K562 (cell line): ENCODE results near the gene CROCC2. TPM values are rescaled to one million over a fixed set of nuclear protein-coding genes. Genes with fewer than 3 reads are reported as not detected.

Experiments used
- ATAC-seq: fragments of 200-7000 bp; cut with Tn5 transposase; 3 replicates; pipeline ENCODE4 v1.9.1; 2020; ENCODE audit warnings: moderate library complexity
- BruUV-seq: library from RNA; stranded (reverse); fragments of 400-500 nt; replicated peaks from 2 replicates; lab custom pipeline; 2021; lab: Mats Ljungman, UMichigan
- CTCF ChIA-PET: fragments of 300-600 bp; formaldehyde crosslinking; extraction: SDS; loops from one replicate; lab custom pipeline; 2021; ENCODE audit warnings: low intra/inter-chr PET ratio; lab: Yijun Ruan, JAX
- POLR2A ChIA-PET: fragments of 300-600, 350-650 bp; sonication (Branson Sonifier 250); formaldehyde crosslinking; extraction: SDS; loops from one replicate; lab custom pipeline; 2021; ENCODE audit warnings: antibody characterized with exemption, inconsistent platforms; lab: Yijun Ruan, JAX
- DNase-seq, 4 experiments: peaks; one replicate each; pipeline versions ENCODE4 v3.0.0 to v3.0.0-alpha.2; 2011 to 2018; ENCODE audit warnings: low spot score in 3 of 4, mixed read lengths in 3 of 4; ENCODE audit errors: extremely low read depth in 1 of 4
- FAIRE-seq: peaks from 2 replicates; lab custom pipeline; 2011; peaks lifted over from hg19 to GRCh38; lab: Jason Lieb, UNC
- H2AFZ ChIP-seq: 2 replicates; pipeline ENCODE4 v1.6.0; 2011; ENCODE audit warnings: low read depth, low read length, control low read depth, inconsistent platforms
- H3K27ac ChIP-seq: fragments of 200-600 bp; 3 replicates; pipeline ENCODE4 v1.8.0; 2011; ENCODE audit warnings: low read depth, mild to moderate bottlenecking, control low read depth, inconsistent platforms, low read length, moderate library complexity, mixed read lengths; ENCODE audit errors: extremely low read depth
- H3K27me3 ChIP-seq, 2 experiments: fragments of 300-600 bp in 1 of 2; 2 replicates in 1 of 2; 3 replicates in 1 of 2; pipeline versions ENCODE4 v1.6.0 to v1.8.0; 2011; ENCODE audit warnings: inconsistent platforms in 2 of 2, low read length in 2 of 2, mild to moderate bottlenecking in 1 of 2, mixed read lengths in 1 of 2, moderate library complexity in 1 of 2; ENCODE audit not compliant: control insufficient read depth in 2 of 2, insufficient read depth in 2 of 2
- H3K36me3 ChIP-seq: fragments of 300-600 bp; 3 replicates; pipeline ENCODE4 v1.8.0; 2011; ENCODE audit warnings: mild to moderate bottlenecking, low read length, inconsistent platforms; ENCODE audit not compliant: control insufficient read depth, insufficient read depth
- H3K4me1 ChIP-seq, 2 experiments: fragments of 200-600 bp in 1 of 2; replicated peaks in 1 of 2; 2 replicates in 1 of 2; 3 replicates in 1 of 2; pipeline versions ENCODE4 v1.5.1 to v1.8.0; 2011; ENCODE audit warnings: inconsistent platforms in 2 of 2, low read length in 2 of 2, mild to moderate bottlenecking in 1 of 2, mixed read lengths in 1 of 2, moderate library complexity in 1 of 2; ENCODE audit not compliant: control insufficient read depth in 2 of 2, insufficient read depth in 2 of 2
- H3K4me2 ChIP-seq: 2 replicates; pipeline ENCODE4 v1.6.1; 2011; ENCODE audit warnings: low read length, control low read depth, inconsistent platforms, mixed read lengths; ENCODE audit not compliant: insufficient read depth
- H3K4me3 ChIP-seq: fragments of 200-600 bp; sonication (generic), shearing (Covaris generic); 2 replicates; pipeline ENCODE4 v1.5.1; 2016; ENCODE audit warnings: control low read depth, inconsistent platforms
- H3K79me2 ChIP-seq: fragments of 200-600 bp; 3 replicates; pipeline ENCODE4 v1.8.0; 2011; ENCODE audit warnings: low read length, inconsistent platforms; ENCODE audit not compliant: control insufficient read depth, insufficient read depth
- H3K9ac ChIP-seq, 2 experiments: 2 replicates each; pipeline versions ENCODE4 v1.6.0 to v1.6.1; 2011; ENCODE audit warnings: low read depth in 2 of 2, low read length in 2 of 2, control low read depth in 1 of 2, inconsistent platforms in 1 of 2, mild to moderate bottlenecking in 1 of 2, mixed read lengths in 1 of 2; ENCODE audit not compliant: insufficient read depth in 1 of 2
- H3K9me1 ChIP-seq: one replicate; pipeline ENCODE4 v1.6.0; 2011; ENCODE audit warnings: inconsistent platforms, mild to moderate bottlenecking, low read length, moderate library complexity; ENCODE audit not compliant: control insufficient read depth, insufficient read depth
- H3K9me3 ChIP-seq: replicated peaks from 2 replicates; pipeline ENCODE4 v1.5.1; 2011; ENCODE audit warnings: low read depth, low read length, inconsistent platforms; ENCODE audit not compliant: control insufficient read depth, insufficient read depth
- H4K20me1 ChIP-seq: replicated peaks from 2 replicates; pipeline ENCODE4 v1.6.1; 2011; ENCODE audit warnings: low read length, inconsistent platforms, mixed read lengths; ENCODE audit not compliant: control insufficient read depth, insufficient read depth
- E2F1 ChIP-seq: sonication (generic); formaldehyde crosslinking; IDR thresholded peaks from 2 replicates; pipeline ENCODE4 v1.8.1; 2023; ENCODE audit warnings: mild to moderate bottlenecking, missing genetic modification reagents, moderate library complexity
- FOXK1 ChIP-seq: sonication (generic); formaldehyde crosslinking; IDR thresholded peaks from 2 replicates; pipeline ENCODE4 v1.8.0; 2022; ENCODE audit warnings: missing genetic modification reagents, mild to moderate bottlenecking, borderline replicate concordance
- GTF2F1 ChIP-seq: IDR thresholded peaks from 2 replicates; pipeline ENCODE4 v1.6.1; 2011; ENCODE audit warnings: low read depth, low read length, improper control_type of control experiment
- HINFP ChIP-seq: fragments of 450-650 bp; conservative IDR thresholded peaks from 2 replicates; pipeline ENCODE4 v1.6.1; 2016; ENCODE audit warnings: missing genetic modification characterization, low read depth, mild to moderate bottlenecking, control low read depth, missing compliant biosample characterization
- HNRNPK ChIP-seq: fragments of 200-400 bp; formaldehyde crosslinking; IDR thresholded peaks from one replicate; pipeline ENCODE4 v1.6.1; 2018; ENCODE audit warnings: mild to moderate bottlenecking, low read depth, low read length; ENCODE audit not compliant: poor library complexity, severe bottlenecking
- KDM2B ChIP-seq: fragments of 250-450 bp; sonication (Bioruptor Pico); IDR thresholded peaks from 2 replicates; pipeline ENCODE4 v1.8.0; 2021; ENCODE audit warnings: mild to moderate bottlenecking, moderate library complexity
- MCM7 ChIP-seq, 2 experiments: fragments of 450-650 bp; IDR thresholded peaks; 2 replicates each; pipeline ENCODE4 v1.6.1; 2016 to 2018
- MITF ChIP-seq: IDR thresholded peaks from 2 replicates; pipeline ENCODE4 v1.6.1; 2014; ENCODE audit warnings: antibody characterized with exemption
- MYNN ChIP-seq, 2 experiments: sonication (generic); formaldehyde crosslinking in 1 of 2; IDR thresholded peaks; 2 replicates each; pipeline versions ENCODE4 v1.5.0 to v1.6.1; 2016 to 2020; ENCODE audit warnings: antibody characterized with exemption in 1 of 2, missing genetic modification reagents in 1 of 2
- PHB ChIP-seq: fragments of 250-450 bp; sonication (Bioruptor Pico); IDR thresholded peaks from 2 replicates; pipeline ENCODE4 v1.5.0; 2021
- PML ChIP-seq: IDR thresholded peaks from 2 replicates; pipeline ENCODE4 v1.6.1; 2012; ENCODE audit warnings: low read length, inconsistent platforms
- POLR2AphosphoS5 ChIP-seq: IDR thresholded peaks from 2 replicates; pipeline ENCODE4 v1.6.1; 2011; ENCODE audit warnings: mild to moderate bottlenecking, low read depth, low read length, moderate library complexity; ENCODE audit not compliant: control insufficient read depth, insufficient read depth
- RBM17 ChIP-seq: fragments of 200-400 bp; formaldehyde crosslinking; IDR thresholded peaks from 2 replicates; pipeline ENCODE4 v1.6.1; 2017; ENCODE audit warnings: low read depth, mild to moderate bottlenecking, low read length, borderline replicate concordance
- RBM34 ChIP-seq: fragments of 200-400 bp; formaldehyde crosslinking; IDR thresholded peaks from 2 replicates; pipeline ENCODE4 v1.6.1; 2018; ENCODE audit warnings: low read length, borderline replicate concordance; ENCODE audit not compliant: insufficient read depth
- SMAD3 ChIP-seq: fragments of 450-650 bp; formaldehyde crosslinking; conservative IDR thresholded peaks from 2 replicates; pipeline ENCODE4 v1.4.0; 2020; ENCODE audit warnings: mild to moderate bottlenecking
- SRF ChIP-seq, 2 experiments: fragments of 250-450, 450-650 bp in 1 of 2; sonication (Bioruptor Pico) in 1 of 2; sonication (generic) in 1 of 2; formaldehyde crosslinking; IDR thresholded peaks; 2 replicates each; pipeline versions ENCODE4 v1.5.0 to v1.5.1; 2020 to 2022; ENCODE audit warnings: mild to moderate bottlenecking in 1 of 2, missing genetic modification reagents in 1 of 2
- ZNF253 ChIP-seq: fragments of 250-450 bp; sonication (Bioruptor Pico); conservative IDR thresholded peaks from 2 replicates; pipeline ENCODE4 v1.6.1; 2021; ENCODE audit warnings: mild to moderate bottlenecking
- WGBS: fragments of 100-300 bp; shearing (Covaris generic); methylation state at CpG from one replicate; pipeline ENCODE4 v1.1.6; 2016; ENCODE audit warnings: low coverage, mixed read lengths; ENCODE audit not compliant: insufficient coverage; ENCODE audit errors: missing lambda C conversion rate; 5-methylcytosine and 5-hydroxymethylcytosine counted together
- in situ Hi-C: fragments of 300-500 bp; cut with MboI; formaldehyde crosslinking; loops from 4 replicates; pipeline ENCODE4 v1.15.0; 2018; ENCODE audit warnings: inconsistent platforms, mixed read lengths
- intact Hi-C: fragments of 100-400 bp; cut with micrococcal nuclease; formaldehyde crosslinking; loops from 2 replicates; pipeline ENCODE4 v1.14.2; 2022
- polyA plus RNA-seq, 8 experiments: library from polyadenylated mRNA; depleted of rRNA in 4 of 8; stranded (reverse) in 5 of 8; unstranded in 3 of 8; fragments of >200 nt; fragmentation: Nextera tagmentation in 2 of 8; fragmentation: Illumina TruSeq in 1 of 8; extraction: Ambion mirVana in 2 of 8; extraction: Trizol in 1 of 8; gene quantifications; 2 replicates each; pipeline versions ENCODE4 v1.2.1 to v1.2.3, GENCODE V29; 2011 to 2014; ENCODE audit warnings: inconsistent platforms in 1 of 8, missing spikeins in 1 of 8
- total RNA-seq, 7 experiments: library from RNA; depleted of rRNA in 6 of 7; stranded (reverse); fragments of >200 nt in 6 of 7; fragmentation: Illumina TruSeq in 2 of 7; extraction: Trizol in 2 of 7; gene quantifications; 2 replicates each; pipeline versions ENCODE4 v1.2.1 to v1.2.3, GENCODE V29; 2011 to 2021; ENCODE audit warnings: low replicate concordance in 1 of 7
- TF ChIP-seq, protein P1 (sequence below): fragments of 450-650 bp; IDR thresholded peaks from 2 replicates; pipeline ENCODE4 v1.6.1; 2016

CROCC2 gene
- total and polyA plus RNA-seq, 9 of the 15 experiments (the other 6 are each of a cell fraction or from before 2014, with no cell fraction given) = not detected

GRCh38 chr2:241030333-241030680, 124.2 kb downstream of the CROCC2 start (continued):
- TF ChIP-seq MCM7 (IDR thresholded peaks at IDR 0.05) (no peak), GTF2F1 (no peak), KDM2B (no peak)

DNA sequence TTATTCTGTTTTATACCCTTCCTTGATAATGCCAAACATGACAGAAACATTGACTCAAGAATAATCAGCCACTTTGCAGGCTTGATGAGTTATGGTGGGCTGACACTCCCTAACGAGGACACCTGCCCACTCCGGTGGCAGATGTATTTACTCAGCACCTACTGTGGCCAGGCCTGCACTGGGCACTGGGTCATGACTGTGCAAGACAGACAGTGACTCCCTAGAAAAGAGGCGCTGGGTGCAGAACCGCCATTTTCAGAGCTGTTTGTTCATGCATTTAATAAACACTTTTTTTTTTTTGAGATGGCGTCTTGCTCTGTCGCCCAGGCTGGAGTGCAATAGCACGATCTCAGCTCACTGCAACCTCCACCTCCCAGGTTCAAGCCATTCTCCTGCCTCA, 124.7 kb downstream of the CROCC2 start:
- FAIRE-seq = no peak
- Histone ChIP-seq H3K4me1 (peaks cover 0 to 8% of the 10 kb centered on the region in 2 experiments; a peak in 2 of 5 replicates), H3K27me3 (peaks cover 0 to 21% of the 10 kb centered on the region in 2 experiments; a peak in 2 of 5 replicates), H3K9me1 (no peaks in the 10 kb centered on the region), H3K79me2 (no peaks in the 10 kb centered on the region), H3K4me3 (no peak overlapping the region), H2AFZ (no peak overlapping the region), H3K9ac (no peak overlapping the region), H3K27ac (no peak overlapping the region), H3K4me2 (no peak overlapping the region), H4K20me1 (no peaks in the 10 kb centered on the region), H3K9me3 (no peaks in the 10 kb centered on the region), H3K36me3 (no peaks in the 10 kb centered on the region)
- POLR2A ChIA-PET = no interaction called here
- CTCF ChIA-PET = no interaction called here
- in situ Hi-C loops = no loop called here
- WGBS = 22% methylated on average over 6 of the region's 7 CpGs
- DNase-seq = no peak
- ATAC-seq = no peak
- intact Hi-C loops = no loop called here
- BruUV-seq = no TSS peak
- TF ChIP-seq HINFP (tag) = no peak
- no peak for TF ChIP-seq HNRNPK
- TF ChIP-seq SMAD3 = no peak
- TF ChIP-seq, protein P1, sequence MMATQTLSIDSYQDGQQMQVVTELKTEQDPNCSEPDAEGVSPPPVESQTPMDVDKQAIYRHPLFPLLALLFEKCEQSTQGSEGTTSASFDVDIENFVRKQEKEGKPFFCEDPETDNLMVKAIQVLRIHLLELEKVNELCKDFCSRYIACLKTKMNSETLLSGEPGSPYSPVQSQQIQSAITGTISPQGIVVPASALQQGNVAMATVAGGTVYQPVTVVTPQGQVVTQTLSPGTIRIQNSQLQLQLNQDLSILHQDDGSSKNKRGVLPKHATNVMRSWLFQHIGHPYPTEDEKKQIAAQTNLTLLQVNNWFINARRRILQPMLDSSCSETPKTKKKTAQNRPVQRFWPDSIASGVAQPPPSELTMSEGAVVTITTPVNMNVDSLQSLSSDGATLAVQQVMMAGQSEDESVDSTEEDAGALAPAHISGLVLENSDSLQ = no peak
- TF ChIP-seq FOXK1 (CRISPR knock-in tag) = no peak
- no peak for TF ChIP-seq ZNF253 (CRISPR knock-in tag)
- TF ChIP-seq SRF (CRISPR knock-in tag; IDR thresholded peaks at IDR 0.05) = no peak
- TF ChIP-seq PML = no peak
- no peak for TF ChIP-seq E2F1
- TF ChIP-seq POLR2AphosphoS5 = no peak
- TF ChIP-seq PHB (CRISPR knock-in tag) = no peak
- TF ChIP-seq MYNN (IDR thresholded peaks at IDR 0.05) = no peak
- TF ChIP-seq MYNN (CRISPR knock-in tag; IDR thresholded peaks at IDR 0.05) = no peak
- no peak for TF ChIP-seq MITF
- TF ChIP-seq RBM17 = no peak
- TF ChIP-seq RBM34 = no peak
